Fibroblast of skin of left quadriceps (primary cell): ENCODE results near the gene TRIML2.
"Not testable (repeated sequence)": the region's sequence is repeated elsewhere in the genome, so short reads cannot be mapped to it uniquely, and the experiment has no call there.

Experiments
- DNase-seq, 2 experiments: peaks; one replicate each; pipeline ENCODE4 v3.0.0-alpha.2; 2013; ENCODE audit warnings: low read depth in 2 of 2

Gene TRIML2

GRCh38 chr4:188107931-188108843, 1.2 kb downstream of the TRIML2 start:
- DNase-seq, result no peak

DNA sequence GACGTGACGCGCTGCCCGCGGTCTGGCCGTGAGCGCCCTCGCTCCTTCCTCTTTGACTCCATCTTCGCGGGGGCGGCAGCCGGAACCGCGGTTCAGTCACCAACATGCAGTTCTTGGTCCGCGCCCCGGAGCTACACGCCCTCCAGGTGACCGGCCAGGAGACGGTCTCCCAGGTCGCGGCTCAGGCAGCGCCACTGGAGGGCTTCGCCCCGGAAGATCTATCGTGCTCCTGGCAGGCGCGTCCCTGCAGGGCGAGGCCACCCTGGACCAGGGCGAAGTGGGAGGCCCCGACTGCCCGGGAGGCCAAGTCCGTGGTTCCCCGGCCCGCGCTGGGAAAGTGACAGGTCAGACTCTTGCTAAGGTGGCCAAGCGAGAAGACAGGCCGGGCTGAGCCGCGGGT, 2.9 kb downstream of the TRIML2 start:
- no peak for DNase-seq

DNA sequence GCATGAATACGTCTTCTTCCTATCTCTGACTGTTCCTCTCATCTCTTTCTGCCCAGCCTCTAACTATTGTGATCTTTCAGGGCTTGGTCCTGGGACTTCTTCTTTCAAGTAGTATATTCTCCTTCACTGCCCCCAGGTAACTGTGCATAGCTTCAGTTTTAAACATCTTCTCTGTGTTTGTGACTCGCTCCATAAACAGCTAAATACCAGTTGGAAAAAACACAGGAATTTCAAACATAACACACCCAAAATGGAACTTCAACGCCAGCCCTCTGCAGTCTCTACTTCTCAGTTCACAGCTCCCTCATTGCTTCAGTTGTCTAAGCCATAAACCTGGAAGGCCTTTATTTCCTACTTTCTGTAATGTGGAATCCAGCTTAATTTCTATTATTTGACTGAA, 16.6 kb downstream of the TRIML2 start:
- DNase-seq, result no peak

DNA sequence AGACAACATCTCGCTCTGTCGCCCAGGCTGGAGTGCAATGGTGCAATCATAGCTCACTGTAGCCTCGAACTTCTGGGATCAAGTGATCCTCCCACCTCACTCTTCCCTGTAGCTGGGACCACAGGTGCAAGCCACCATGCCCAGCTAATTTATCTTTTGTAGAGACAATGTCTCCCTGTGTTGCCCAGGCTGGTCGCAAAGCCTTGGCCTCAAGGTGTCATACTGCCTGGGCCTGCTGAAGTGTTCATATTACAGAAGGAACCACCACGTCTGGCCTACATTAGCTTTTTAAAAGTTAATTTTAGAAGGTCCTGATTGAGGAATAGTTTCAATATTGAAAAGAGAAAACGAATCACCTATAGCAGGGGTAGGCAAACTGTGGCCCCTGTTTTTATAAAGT, 22.5 kb downstream of the TRIML2 start:
- DNase-seq, result no peak

GRCh38 chr4:188082796-188083195, 26.6 kb downstream of the TRIML2 start:
- DNase-seq, result no peak

GRCh38 chr4:188078116-188078515, 31.3 kb downstream of the TRIML2 start:
- no peak for DNase-seq

DNA sequence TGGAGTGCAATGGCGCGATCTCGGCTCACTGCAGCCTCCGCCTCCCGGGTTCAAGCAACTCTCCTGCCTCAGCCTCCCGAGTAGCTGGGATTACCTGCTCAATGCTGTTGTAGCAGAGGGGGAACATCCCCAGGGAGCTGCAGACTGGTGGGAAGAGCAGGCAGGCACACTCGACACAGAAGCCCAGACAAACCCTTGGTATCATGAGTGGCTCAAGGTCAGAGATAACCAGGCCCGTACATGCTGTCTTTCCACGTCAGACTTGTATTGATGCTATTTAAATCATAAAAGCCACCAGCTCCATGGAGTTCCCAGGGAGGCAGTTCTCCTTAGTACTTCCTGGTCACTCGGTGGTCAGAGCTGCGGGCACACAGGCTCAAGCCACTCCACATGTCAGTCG, 33.2 kb downstream of the TRIML2 start:
- DNase-seq, result no peak

- no peak for DNase-seq
Measured at GRCh38 chr4:188061083-188061482, 48.3 kb downstream of the TRIML2 start.

DNA sequence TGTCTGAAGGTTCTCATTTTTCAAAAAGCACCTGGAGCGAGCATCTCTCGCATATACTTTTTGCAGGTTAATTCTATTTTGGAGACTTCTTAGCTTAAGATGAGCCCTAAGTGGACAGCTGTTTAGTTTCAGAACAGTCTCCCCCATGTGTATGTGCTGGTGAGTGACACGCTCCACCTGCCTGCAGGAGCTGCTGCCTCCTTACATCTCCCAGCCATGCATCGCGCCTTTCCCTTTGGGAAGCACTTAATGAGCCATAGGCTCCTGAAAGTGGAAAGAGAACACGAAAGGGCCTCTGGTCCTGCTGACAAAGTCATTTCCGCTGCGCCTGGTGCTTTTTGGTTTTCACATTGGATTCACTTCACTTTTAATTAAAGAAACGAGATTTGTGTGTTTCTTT, 56.1 kb downstream of the TRIML2 start:
- no peak for DNase-seq

DNA sequence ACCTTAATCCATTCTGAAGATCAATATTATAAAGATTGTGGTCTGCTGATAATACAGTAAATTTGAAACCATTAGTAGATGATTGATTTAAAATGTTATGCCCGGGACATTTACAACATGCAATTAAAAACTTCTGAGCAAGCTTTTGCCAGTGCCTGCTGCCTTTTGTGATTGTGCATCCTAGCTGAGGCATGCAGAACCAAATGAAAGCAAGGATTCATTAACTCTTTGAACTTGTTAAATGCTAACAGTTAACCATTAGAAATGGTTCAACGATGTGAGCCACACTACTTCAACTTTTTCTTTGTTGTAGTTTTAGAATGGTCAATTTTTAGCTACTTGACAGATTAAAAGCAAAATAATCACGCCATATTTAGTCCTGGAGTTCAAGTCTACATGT, 62.7 kb downstream of the TRIML2 start:
- DNase-seq, result no peak

DNA sequence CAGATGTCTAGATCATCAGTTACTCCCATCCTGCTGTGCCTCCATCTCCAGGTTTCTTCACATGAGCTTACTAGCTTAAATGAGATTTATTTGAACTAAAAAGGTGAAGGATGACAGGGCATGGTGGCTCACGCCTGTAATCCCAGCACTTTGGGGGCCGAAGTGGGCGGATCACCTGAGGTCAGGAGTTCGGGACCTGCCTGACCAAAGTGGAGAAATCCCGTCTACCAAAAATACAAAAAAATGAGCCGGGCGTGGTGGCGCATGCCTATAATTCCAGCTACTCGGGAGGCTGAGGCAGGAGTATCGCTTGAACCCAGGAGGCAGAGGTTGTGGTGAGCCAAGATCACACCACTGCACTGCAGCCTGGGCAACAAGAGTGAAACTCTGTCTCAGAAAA, 63.9 kb downstream of the TRIML2 start:
- DNase-seq, result not testable (repeated sequence)

- DNase-seq, result no peak
Measured at GRCh38 chr4:188043154-188043553, 66.2 kb downstream of the TRIML2 start.

GRCh38 chr4:188042191-188042590, 67.2 kb downstream of the TRIML2 start:
- DNase-seq, result no peak

- no peak for DNase-seq
Measured at GRCh38 chr4:188041721-188042120, 67.7 kb downstream of the TRIML2 start.
